HCT116 (cell line): ENCODE measurements around the gene SLC34A1. TPM values are rescaled to one million over a fixed set of nuclear protein-coding genes. Genes with fewer than 3 reads are reported as not detected.

Source experiments
- ATAC-seq: fragments of 200-7000 bp; cut with Tn5 transposase; 2 replicates; pipeline ENCODE4 v1.9.1; 2020; ENCODE audit warnings: mild to moderate bottlenecking, moderate library complexity
- BruUV-seq: library from RNA; stranded (reverse); fragments of 400-500 nt; replicated peaks from 2 replicates; lab custom pipeline; 2021; lab: Mats Ljungman, UMichigan
- CTCF ChIA-PET: fragments of 300-600 bp; sonication (Branson Sonifier 250); formaldehyde crosslinking; loops from one replicate; lab custom pipeline; 2021; ENCODE audit warnings: antibody characterized with exemption; lab: Charles Lee
- POLR2A ChIA-PET: fragments of 300-600, 350-600 bp; sonication (Branson Sonifier 250); formaldehyde crosslinking; loops from one replicate; lab custom pipeline; 2021; ENCODE audit warnings: antibody characterized with exemption; lab: Charles Lee
- RAD21 ChIA-PET, 2 experiments: fragments of 300-600 bp; sonication (Branson Sonifier 250); formaldehyde crosslinking; loops; one replicate each; lab custom pipeline; 2023; ENCODE audit warnings: low total read pairs in 2 of 2; ENCODE audit not compliant: uncharacterized antibody in 2 of 2, unreplicated experiment in 2 of 2, low non-redundant PET in 1 of 2; lab: Charles Lee
- DNase-seq: peaks from one replicate; pipeline ENCODE4 v3.0.0-alpha.2; 2010; ENCODE audit warnings: low read depth, low spot score
- H2AFZ ChIP-seq: fragments of 200-600 bp; shearing (Covaris generic), sonication (generic); 2 replicates; pipeline ENCODE4 v1.6.1; 2017; ENCODE audit warnings: low read depth, mixed run types, mixed read lengths, antibody characterized with exemption, low read length; ENCODE audit not compliant: poor library complexity, severe bottlenecking
- H3K27ac ChIP-seq: 2 replicates; pipeline ENCODE4 v1.5.1; 2012; ENCODE audit warnings: low read depth, low read length
- H3K27me3 ChIP-seq: fragments of 200-600 bp; sonication (generic); 2 replicates; pipeline ENCODE4 v1.6.1; 2016; ENCODE audit warnings: mixed run types, low read length, mixed read lengths; ENCODE audit not compliant: insufficient read depth
- H3K36me3 ChIP-seq, 2 experiments: fragments of 200-500 bp in 1 of 2; fragments of 200-600 bp in 1 of 2; sonication (Bioruptor generic) in 1 of 2; sonication (generic) in 1 of 2; 2 replicates each; pipeline versions ENCODE4 v1.5.1 to v1.6.1; 2014 to 2016; ENCODE audit warnings: low read length in 2 of 2, inconsistent platforms in 1 of 2, mixed read lengths in 1 of 2, mixed run types in 1 of 2; ENCODE audit not compliant: insufficient read depth in 2 of 2, control insufficient read depth in 1 of 2
- H3K4me1 ChIP-seq, 2 experiments: fragments of 200-600 bp in 1 of 2; sonication (generic) in 1 of 2; 2 replicates each; pipeline versions ENCODE4 v1.5.1 to v1.6.1; 2012 to 2017; ENCODE audit warnings: low read length in 2 of 2, inconsistent platforms in 1 of 2, mild to moderate bottlenecking in 1 of 2, mixed read lengths in 1 of 2, mixed run types in 1 of 2, moderate library complexity in 1 of 2; ENCODE audit not compliant: insufficient read depth in 2 of 2, control insufficient read depth in 1 of 2
- H3K4me2 ChIP-seq: fragments of 200-600 bp; sonication (generic); 2 replicates; pipeline ENCODE4 v1.6.1; 2017; ENCODE audit warnings: mixed run types, low read length, mixed read lengths
- H3K4me3 ChIP-seq, 2 experiments: fragments of 200-600 bp in 1 of 2; sonication (generic) in 1 of 2; replicated peaks in 1 of 2; 2 replicates each; pipeline ENCODE4 v1.5.1; 2011 to 2016; ENCODE audit warnings: low read length in 2 of 2, control low read depth in 1 of 2, low read depth in 1 of 2, mild to moderate bottlenecking in 1 of 2, mixed read lengths in 1 of 2, mixed run types in 1 of 2
- H3K79me2 ChIP-seq: fragments of 200-600 bp; sonication (generic); 2 replicates; pipeline ENCODE4 v1.6.1; 2017; ENCODE audit warnings: mild to moderate bottlenecking, mixed run types, low read length, moderate library complexity, mixed read lengths; ENCODE audit not compliant: insufficient read depth
- H3K9ac ChIP-seq: fragments of 200-600 bp; sonication (generic); 2 replicates; pipeline ENCODE4 v1.6.1; 2016; ENCODE audit warnings: low read length, mixed read lengths
- H3K9me2 ChIP-seq: fragments of 200-600 bp; sonication (generic), shearing (Covaris generic); 2 replicates; pipeline ENCODE4 v1.6.1; 2017; ENCODE audit warnings: mixed run types, mild to moderate bottlenecking, moderate library complexity; ENCODE audit not compliant: insufficient read depth
- H3K9me3 ChIP-seq, 2 experiments: fragments of 200-500 bp in 1 of 2; fragments of 200-600 bp in 1 of 2; sonication (Bioruptor generic) in 1 of 2; sonication (generic) in 1 of 2; 2 replicates each; pipeline ENCODE4 v1.6.1; 2014 to 2017; ENCODE audit warnings: low read length in 2 of 2, mixed read lengths in 2 of 2, inconsistent platforms in 1 of 2, low read depth in 1 of 2, mild to moderate bottlenecking in 1 of 2, mixed run types in 1 of 2, moderate library complexity in 1 of 2; ENCODE audit not compliant: control insufficient read depth in 1 of 2, insufficient read depth in 1 of 2
- H4K20me1 ChIP-seq: fragments of 200-600 bp; sonication (generic), shearing (Covaris generic); 2 replicates; pipeline ENCODE4 v1.6.1; 2017; ENCODE audit warnings: mixed run types, mild to moderate bottlenecking, moderate library complexity; ENCODE audit not compliant: insufficient read depth
- CBX3 ChIP-seq: IDR thresholded peaks from 2 replicates; pipeline ENCODE4 v1.6.1; 2012; ENCODE audit warnings: low read depth
- EGR1 ChIP-seq: IDR thresholded peaks from 2 replicates; pipeline ENCODE4 v1.6.1; 2012; ENCODE audit warnings: low read depth
- ELF1 ChIP-seq: IDR thresholded peaks from 2 replicates; pipeline ENCODE4 v1.6.1; 2012; ENCODE audit warnings: low read depth, borderline replicate concordance
- EZH2 ChIP-seq: fragments of 200-600 bp; sonication (generic); IDR thresholded peaks from 2 replicates; pipeline ENCODE4 v1.6.1; 2017; ENCODE audit warnings: antibody characterized with exemption, mixed run types
- EZH2phosphoT487 ChIP-seq: fragments of 200-600 bp; IDR thresholded peaks from 2 replicates; pipeline ENCODE4 v1.6.1; 2018; ENCODE audit warnings: antibody characterized with exemption, borderline replicate concordance
- POLR2AphosphoS5 ChIP-seq: IDR thresholded peaks from 2 replicates; pipeline ENCODE4 v1.6.1; 2011; ENCODE audit warnings: mild to moderate bottlenecking, low read depth, low read length, moderate library complexity
- RAD21 ChIP-seq: IDR thresholded peaks from 2 replicates; pipeline ENCODE4 v1.6.1; 2012; ENCODE audit warnings: low read depth, mild to moderate bottlenecking
- SIN3A ChIP-seq: IDR thresholded peaks from 2 replicates; pipeline ENCODE4 v1.6.1; 2012; ENCODE audit warnings: low read depth
- TCF7L2 ChIP-seq: IDR thresholded peaks from 2 replicates; pipeline ENCODE4 v1.7.0; 2011; ENCODE audit warnings: borderline replicate concordance, inconsistent platforms; ENCODE audit not compliant: insufficient read depth, insufficient read length; ENCODE audit errors: extremely low read depth
- YY1 ChIP-seq: IDR thresholded peaks from 2 replicates; pipeline ENCODE4 v1.6.1; 2011; ENCODE audit warnings: low read length, low read depth, moderate library complexity, mild to moderate bottlenecking; ENCODE audit not compliant: insufficient replicate concordance; ENCODE audit errors: extremely low read depth
- ZNF274 ChIP-seq: fragments of 200-500 bp; sonication (Bioruptor generic); IDR thresholded peaks from 2 replicates; pipeline ENCODE4 v1.6.1; 2014; ENCODE audit warnings: mild to moderate bottlenecking, low read depth, low read length, inconsistent platforms
- intact Hi-C: fragments of 100-400 bp; cut with micrococcal nuclease; formaldehyde crosslinking; loops from 2 replicates; pipeline ENCODE4 v1.10.0; 2022
- total RNA-seq: library from RNA; stranded (reverse); gene quantifications from one replicate; pipeline ENCODE4 v1.2.1, GENCODE V29; 2021; ENCODE audit not compliant: unreplicated experiment
- TF ChIP-seq, protein P1 (sequence below), 3 experiments: fragments of 200-600 bp in 1 of 3; sonication (generic) in 1 of 3; IDR thresholded peaks in 2 of 3; conservative IDR thresholded peaks in 1 of 3; 2 replicates each; pipeline ENCODE4 v1.5.1; 2012 to 2017; ENCODE audit warnings: low read depth in 2 of 3, low read length in 2 of 3, antibody characterized with exemption in 1 of 3, borderline replicate concordance in 1 of 3, control low read depth in 1 of 3, mild to moderate bottlenecking in 1 of 3, mixed read lengths in 1 of 3, mixed run types in 1 of 3, moderate library complexity in 1 of 3; ENCODE audit not compliant: insufficient read depth in 1 of 3
- TF ChIP-seq, protein P2 (sequence below): IDR thresholded peaks from 2 replicates; pipeline ENCODE4 v1.6.1; 2012
- TF ChIP-seq, protein P3 (sequence below): IDR thresholded peaks from 2 replicates; pipeline ENCODE4 v1.6.1; 2012; ENCODE audit warnings: low read depth

The SLC34A1 gene
- total RNA-seq, 1 experiment from 2014 or later = not detected

DNA sequence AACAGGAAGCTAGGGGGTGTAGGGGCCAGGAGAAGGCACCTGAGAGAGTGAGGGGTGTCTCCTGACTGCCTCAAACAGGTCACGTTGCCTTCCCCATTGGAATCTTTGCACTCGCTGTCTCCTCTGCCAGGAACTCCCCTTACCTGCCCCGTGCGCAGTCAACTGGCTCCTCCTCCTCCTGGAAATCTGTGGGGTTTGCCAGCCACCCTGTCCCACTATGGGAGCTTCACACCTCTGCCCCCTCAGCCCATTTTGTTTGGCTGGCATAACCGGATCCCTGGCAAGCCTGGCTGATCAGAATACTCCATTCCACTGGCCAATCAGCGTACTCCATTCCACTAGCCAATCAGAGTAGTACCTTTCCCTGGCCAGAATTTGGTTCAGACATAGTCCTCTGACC, 10.4 kb upstream of the SLC34A1 start (continued):
- TF ChIP-seq, protein P1, sequence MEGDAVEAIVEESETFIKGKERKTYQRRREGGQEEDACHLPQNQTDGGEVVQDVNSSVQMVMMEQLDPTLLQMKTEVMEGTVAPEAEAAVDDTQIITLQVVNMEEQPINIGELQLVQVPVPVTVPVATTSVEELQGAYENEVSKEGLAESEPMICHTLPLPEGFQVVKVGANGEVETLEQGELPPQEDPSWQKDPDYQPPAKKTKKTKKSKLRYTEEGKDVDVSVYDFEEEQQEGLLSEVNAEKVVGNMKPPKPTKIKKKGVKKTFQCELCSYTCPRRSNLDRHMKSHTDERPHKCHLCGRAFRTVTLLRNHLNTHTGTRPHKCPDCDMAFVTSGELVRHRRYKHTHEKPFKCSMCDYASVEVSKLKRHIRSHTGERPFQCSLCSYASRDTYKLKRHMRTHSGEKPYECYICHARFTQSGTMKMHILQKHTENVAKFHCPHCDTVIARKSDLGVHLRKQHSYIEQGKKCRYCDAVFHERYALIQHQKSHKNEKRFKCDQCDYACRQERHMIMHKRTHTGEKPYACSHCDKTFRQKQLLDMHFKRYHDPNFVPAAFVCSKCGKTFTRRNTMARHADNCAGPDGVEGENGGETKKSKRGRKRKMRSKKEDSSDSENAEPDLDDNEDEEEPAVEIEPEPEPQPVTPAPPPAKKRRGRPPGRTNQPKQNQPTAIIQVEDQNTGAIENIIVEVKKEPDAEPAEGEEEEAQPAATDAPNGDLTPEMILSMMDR (IDR thresholded peaks at IDR 0.05 in 2 of 3, conservative IDR thresholded peaks at IDR 0.05 in 1 of 3; ENCODE audit: borderline replicate concordance in 1 of 3, insufficient read depth in 1 of 3, low read depth in 2 of 3, low read length in 2 of 3) = no peak
- TF ChIP-seq, protein P2, sequence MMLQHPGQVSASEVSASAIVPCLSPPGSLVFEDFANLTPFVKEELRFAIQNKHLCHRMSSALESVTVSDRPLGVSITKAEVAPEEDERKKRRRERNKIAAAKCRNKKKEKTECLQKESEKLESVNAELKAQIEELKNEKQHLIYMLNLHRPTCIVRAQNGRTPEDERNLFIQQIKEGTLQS = no peak
- TF ChIP-seq, all 23 proteins: peak for 0

DNA sequence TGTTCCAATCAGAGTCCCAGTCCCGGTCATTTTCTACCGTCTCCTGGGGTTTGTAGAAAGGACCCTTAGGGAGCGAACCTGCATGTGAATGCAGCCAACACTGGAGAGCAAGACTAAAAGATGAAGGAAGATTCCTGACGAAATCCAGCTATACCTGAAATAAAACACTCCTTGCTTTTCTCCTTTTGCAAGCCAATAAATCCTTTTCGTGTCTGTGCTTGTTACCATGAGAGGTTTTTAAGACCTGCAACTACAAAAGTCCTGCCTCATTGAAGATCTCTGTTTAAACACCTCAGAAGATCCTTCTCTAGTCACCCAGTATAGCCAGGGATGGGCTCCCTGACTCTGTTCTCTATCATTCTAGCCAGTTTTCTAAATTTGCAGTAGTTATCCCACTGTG, 10.0 kb upstream of the SLC34A1 start:
- H3K27me3 ChIP-seq = no peaks in the 10 kb centered on the region
- no peak overlapping the region for H3K4me3 ChIP-seq
- H3K4me2 ChIP-seq = no peak overlapping the region
- H4K20me1 ChIP-seq = no peaks in the 10 kb centered on the region
- ChIA-PET CTCF (no interaction called here), RAD21 (no interaction called here), POLR2A (no interaction called here)
- TF ChIP-seq, protein P2 = no peak
- TF ChIP-seq SIN3A (no peak), RAD21 (no peak), EGR1 (no peak), EZH2 (no peak), TCF7L2 (no peak), EZH2phosphoT487 (no peak), CBX3 (no peak), YY1 (no peak), ELF1 (no peak), ZNF274 (no peak), POLR2AphosphoS5 (no peak)
- TF ChIP-seq, protein P1 (IDR thresholded peaks at IDR 0.05 in 2 of 3, conservative IDR thresholded peaks at IDR 0.05 in 1 of 3; ENCODE audit: borderline replicate concordance in 1 of 3, insufficient read depth in 1 of 3, low read depth in 2 of 3, low read length in 2 of 3) = no peak
- TF ChIP-seq, protein P3, sequence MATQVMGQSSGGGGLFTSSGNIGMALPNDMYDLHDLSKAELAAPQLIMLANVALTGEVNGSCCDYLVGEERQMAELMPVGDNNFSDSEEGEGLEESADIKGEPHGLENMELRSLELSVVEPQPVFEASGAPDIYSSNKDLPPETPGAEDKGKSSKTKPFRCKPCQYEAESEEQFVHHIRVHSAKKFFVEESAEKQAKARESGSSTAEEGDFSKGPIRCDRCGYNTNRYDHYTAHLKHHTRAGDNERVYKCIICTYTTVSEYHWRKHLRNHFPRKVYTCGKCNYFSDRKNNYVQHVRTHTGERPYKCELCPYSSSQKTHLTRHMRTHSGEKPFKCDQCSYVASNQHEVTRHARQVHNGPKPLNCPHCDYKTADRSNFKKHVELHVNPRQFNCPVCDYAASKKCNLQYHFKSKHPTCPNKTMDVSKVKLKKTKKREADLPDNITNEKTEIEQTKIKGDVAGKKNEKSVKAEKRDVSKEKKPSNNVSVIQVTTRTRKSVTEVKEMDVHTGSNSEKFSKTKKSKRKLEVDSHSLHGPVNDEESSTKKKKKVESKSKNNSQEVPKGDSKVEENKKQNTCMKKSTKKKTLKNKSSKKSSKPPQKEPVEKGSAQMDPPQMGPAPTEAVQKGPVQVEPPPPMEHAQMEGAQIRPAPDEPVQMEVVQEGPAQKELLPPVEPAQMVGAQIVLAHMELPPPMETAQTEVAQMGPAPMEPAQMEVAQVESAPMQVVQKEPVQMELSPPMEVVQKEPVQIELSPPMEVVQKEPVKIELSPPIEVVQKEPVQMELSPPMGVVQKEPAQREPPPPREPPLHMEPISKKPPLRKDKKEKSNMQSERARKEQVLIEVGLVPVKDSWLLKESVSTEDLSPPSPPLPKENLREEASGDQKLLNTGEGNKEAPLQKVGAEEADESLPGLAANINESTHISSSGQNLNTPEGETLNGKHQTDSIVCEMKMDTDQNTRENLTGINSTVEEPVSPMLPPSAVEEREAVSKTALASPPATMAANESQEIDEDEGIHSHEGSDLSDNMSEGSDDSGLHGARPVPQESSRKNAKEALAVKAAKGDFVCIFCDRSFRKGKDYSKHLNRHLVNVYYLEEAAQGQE = no peak
- peaks cover 12 to 31% of the 10 kb centered on the region in 2 experiments for H3K4me1 ChIP-seq
- H3K36me3 ChIP-seq = no peaks in the 10 kb centered on the region
- no peak overlapping the region for H3K9ac ChIP-seq
- no peak for DNase-seq
- no peak for ATAC-seq
- H3K27ac ChIP-seq = no peak overlapping the region
- BruUV-seq = no TSS peak
- H2AFZ ChIP-seq = no peak overlapping the region
- H3K9me2 ChIP-seq = no peaks in the 10 kb centered on the region
- intact Hi-C loops = no loop called here
- H3K79me2 ChIP-seq = no peaks in the 10 kb centered on the region
- no peaks in the 10 kb centered on the region for H3K9me3 ChIP-seq
